Upper lobe of left lung (tissue), 4 donors: ENCODE measurements around the gene ELFN2.

Experiments
- CTCF ChIP-seq, 6 experiments: fragments of 450-650 bp in 4 of 6; fragments of 200-600 bp in 2 of 6; sonication (generic) in 2 of 6; IDR thresholded peaks; one replicate each; pipeline ENCODE4 v1.5.1; 2016 to 2019; ENCODE audit warnings: antibody characterized with exemption in 6 of 6
- EP300 ChIP-seq, 4 donors: sonication (generic); formaldehyde crosslinking; IDR thresholded peaks; one replicate each; pipeline ENCODE4 v1.5.1; 2017; ENCODE audit warnings: antibody characterized with exemption in 4 of 4, control low read depth in 2 of 4
- POLR2A ChIP-seq, 4 donors: fragments of 450-650 bp; IDR thresholded peaks; one replicate each; pipeline ENCODE4 v1.5.1; 2016 to 2017; ENCODE audit warnings: antibody characterized with exemption in 4 of 4, mild to moderate bottlenecking in 2 of 4

GRCh38 chr22:37425369-37425768 is 1.9 kb downstream of the ELFN2 start:
- TF ChIP-seq POLR2A (IDR thresholded peaks at IDR 0.05) (no peak), EP300 (IDR thresholded peaks at IDR 0.05) (no peak), CTCF (IDR thresholded peaks at IDR 0.05) (no peak)
